ENCODE results near the gene ACSS2.

ACSS2 gene

GRCh38 chr20:34871320-34871926 lies 5.0 kb upstream of the ACSS2 start:
- ChIA-PET CTCF (interaction anchor here (0.9 to 10.5 kb wide), 10 partner anchors 11 to 214 kb away, joined by 3 to 245 read pairs (median 30); partner anchors contain the start of genes GSS and MYH7B), POLR2A (no interaction called here)

GRCh38 chr20:34871966-34872621 lies 4.3 kb upstream of the ACSS2 start:
- POLR2A ChIA-PET = no interaction called here
- no peak for TF ChIP-seq CTCF (IDR thresholded peaks at IDR 0.05; ENCODE audit: insufficient read depth, low read length, missing control alignments)
- CTCF ChIA-PET = interaction anchor here (0.6 to 10.5 kb wide), 32 partner anchors 8 to 223 kb away, joined by 3 to 245 read pairs (median 6); partner anchors contain the start of genes GSS and MYH7B
- peak overlapping the region; percentile 77 for H3K4me3 ChIP-seq (ENCODE audit: low read depth, low read length)
- no peak for DNase-seq (ENCODE audit: low read depth, low spot score)

More at GRCh38 chr20:34871320-34871926, 5.0 kb upstream of the ACSS2 start:
- DNase-seq (ENCODE audit: low read depth, low spot score) = no peak
- H3K4me3 ChIP-seq (ENCODE audit: low read depth, low read length) = peak overlapping the region; percentile 77
- TF ChIP-seq CTCF (IDR thresholded peaks at IDR 0.05; ENCODE audit: insufficient read depth, low read length, missing control alignments) = no peak

GRCh38 chr20:34872622-34873224 lies 3.7 kb upstream of the ACSS2 start, which contains the start of gene GGT7:
Gene GGT7 (minus strand): TSS chr20:34872856. CDS start chr20:34872815, 41 bp downstream.
- DNase-seq (ENCODE audit: low read depth, low spot score) = no peak
- ChIA-PET POLR2A (no interaction called here), CTCF (interaction anchor here (0.6 to 10.5 kb wide), 32 partner anchors 8 to 227 kb away, joined by 3 to 245 read pairs (median 6); partner anchors contain the start of genes GSS and MYH7B)
- H3K4me3 ChIP-seq (ENCODE audit: low read depth, low read length) = peak within 1 kb of the TSS; percentile 77
- TF ChIP-seq CTCF (IDR thresholded peaks at IDR 0.05; ENCODE audit: insufficient read depth, low read length, missing control alignments) = peak; percentile 80

- no peak for TF ChIP-seq CTCF (IDR thresholded peaks at IDR 0.05; ENCODE audit: insufficient read depth, low read length, missing control alignments)
- DNase-seq (ENCODE audit: low read depth, low spot score) = no peak
- ChIA-PET POLR2A (interaction anchor here (0.8 to 3.0 kb wide), 4 partner anchors 78 to 128 kb away, joined by 3 to 16 read pairs (median 5); partner anchors contain the start of genes GSS and MYH7B), CTCF (interaction anchor here (0.6 to 10.5 kb wide), 42 partner anchors 8 to 456 kb away, joined by 3 to 245 read pairs (median 5); partner anchors contain the start of genes GSS and MYH7B)
- H3K4me3 ChIP-seq (ENCODE audit: low read depth, low read length) = no peak overlapping the region
These were observed 2.8 kb upstream of the ACSS2 start for GRCh38 chr20:34873583-34874093.

- ChIA-PET POLR2A (interaction anchor here (0.8 to 3.0 kb wide), 4 partner anchors 78 to 127 kb away, joined by 3 to 16 read pairs (median 5); partner anchors contain the start of genes GSS and MYH7B), CTCF (interaction anchor here (0.6 to 10.5 kb wide), 44 partner anchors 8 to 456 kb away, joined by 3 to 245 read pairs (median 5); partner anchors contain the start of genes GSS, MYH7B and TRPC4AP)
- TF ChIP-seq CTCF (IDR thresholded peaks at IDR 0.05; ENCODE audit: insufficient read depth, low read length, missing control alignments) = peak; percentile 85
These were observed 2.2 kb upstream of the ACSS2 start for GRCh38 chr20:34874094-34874654.

More at GRCh38 chr20:34874094-34874654, 2.2 kb upstream of the ACSS2 start:
- no peak overlapping the region for H3K4me3 ChIP-seq (ENCODE audit: low read depth, low read length)
- peak; percentile 38 for DNase-seq (ENCODE audit: low read depth, low spot score)

All from AG04449 (cell line).